Left hindlimb (tissue), 1 donor: ENCODE results near the gene CLEC7A.

Experiments used
- DNase-seq: peaks from one replicate; pipeline ENCODE4 v3.0.0-alpha.2; 2018

CLEC7A gene

DNA sequence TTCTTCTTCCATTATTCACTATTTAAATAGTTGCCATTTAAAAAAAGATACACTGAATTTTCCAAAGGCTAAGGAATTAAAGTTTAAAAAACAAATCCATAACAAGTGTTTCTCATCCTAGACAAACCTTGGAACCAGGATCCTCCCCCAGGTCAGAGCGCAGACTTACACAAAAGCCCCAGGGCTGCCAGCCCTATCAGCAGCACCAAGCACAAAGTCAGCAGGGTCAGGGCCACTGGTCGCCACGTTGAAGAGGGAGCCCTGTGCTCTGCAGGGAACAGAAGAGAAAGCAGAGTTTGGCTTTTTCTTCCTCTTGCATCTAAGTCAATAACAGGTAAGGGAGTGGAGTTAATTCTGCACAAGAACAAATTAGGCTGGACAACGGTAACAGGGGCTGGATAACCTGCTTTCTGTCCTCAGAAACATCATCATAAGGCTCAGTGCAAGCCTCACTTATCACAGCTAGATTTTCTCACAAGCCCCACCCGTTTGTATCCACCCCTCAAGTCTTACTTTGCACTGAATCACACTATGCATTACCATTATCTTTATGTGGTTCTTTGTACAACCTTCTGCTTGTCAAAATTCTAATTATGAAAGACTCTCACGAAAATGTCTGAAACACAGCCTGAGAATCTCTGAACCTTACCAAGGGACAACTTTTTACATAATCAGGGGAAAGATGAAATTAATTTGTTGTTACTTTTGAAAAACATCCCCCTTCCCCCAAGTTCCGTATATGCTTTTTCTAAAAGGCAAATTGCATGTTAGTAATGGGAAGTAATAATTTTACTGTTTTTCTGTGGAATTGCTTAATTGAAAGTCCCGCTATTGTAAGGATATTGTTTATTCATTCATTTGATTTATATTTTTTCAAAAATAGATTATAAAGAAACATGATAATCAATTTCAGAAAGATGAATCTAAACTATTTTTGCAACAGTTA is 40.8 kb downstream of the CLEC7A start:
- DNase-seq, result no peak

GRCh38 chr12:10088031-10088430 is 42.0 kb downstream of the CLEC7A start:
- DNase-seq, result no peak

DNA sequence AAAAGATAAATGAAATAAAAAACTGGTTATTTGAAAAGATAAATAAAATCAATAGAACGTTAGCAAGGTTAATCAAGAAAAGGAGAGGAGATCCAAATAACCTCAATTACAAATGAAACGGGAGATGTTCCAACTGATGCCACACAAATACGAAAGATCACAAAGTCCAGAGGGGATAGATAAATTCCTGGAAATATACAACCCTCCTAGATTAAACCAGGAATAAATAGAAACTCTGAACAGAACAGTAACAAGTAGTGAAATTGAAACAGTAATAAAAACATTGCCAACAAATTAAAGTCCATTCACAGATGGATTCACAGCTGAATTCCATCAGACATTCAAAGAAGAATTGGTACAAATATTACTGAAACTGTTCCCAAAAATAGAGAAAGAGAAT is 43.6 kb downstream of the CLEC7A start:
- no peak for DNase-seq

- no peak for DNase-seq
Observed at GRCh38 chr12:10084733-10085132, 45.3 kb downstream of the CLEC7A start.

DNA sequence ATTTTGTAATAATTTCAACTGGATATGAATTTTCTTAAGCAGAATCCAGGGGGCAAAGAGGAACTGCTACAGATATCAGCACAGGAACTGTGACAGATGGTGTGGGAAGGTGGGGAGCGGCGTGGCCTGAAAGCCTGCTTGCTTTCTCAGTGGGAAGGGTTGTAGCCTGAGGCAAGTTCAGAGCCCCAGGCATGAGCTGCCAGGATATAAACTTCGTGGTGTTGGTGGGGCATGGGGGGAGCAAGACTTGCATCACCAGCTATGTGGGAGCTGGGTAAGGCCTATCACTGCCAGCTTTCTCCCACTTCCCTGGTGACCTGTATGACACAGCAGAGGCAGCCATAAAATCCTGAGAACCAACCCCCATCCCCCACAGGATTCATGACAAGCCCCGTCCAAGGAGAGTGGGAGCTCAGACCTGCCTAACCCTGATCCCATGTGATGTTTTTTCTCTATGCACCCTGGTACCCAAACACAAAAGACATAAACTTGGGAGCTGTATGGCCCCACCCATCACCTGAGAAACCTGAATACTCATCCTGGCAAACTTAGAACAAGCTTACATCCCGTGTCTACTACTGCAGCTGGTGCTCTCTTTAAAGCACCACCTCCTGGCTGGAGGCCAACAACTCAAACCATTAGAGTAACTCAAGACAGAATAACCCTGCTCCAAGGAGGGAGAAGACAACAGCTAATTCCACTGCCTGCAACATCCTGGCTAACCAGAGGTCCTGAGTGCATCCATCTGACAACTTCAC is 47.7 kb downstream of the CLEC7A start:
- DNase-seq, result no peak

GRCh38 chr12:10075451-10075850 is 54.5 kb downstream of the CLEC7A start:
- DNase-seq, result no peak

DNA sequence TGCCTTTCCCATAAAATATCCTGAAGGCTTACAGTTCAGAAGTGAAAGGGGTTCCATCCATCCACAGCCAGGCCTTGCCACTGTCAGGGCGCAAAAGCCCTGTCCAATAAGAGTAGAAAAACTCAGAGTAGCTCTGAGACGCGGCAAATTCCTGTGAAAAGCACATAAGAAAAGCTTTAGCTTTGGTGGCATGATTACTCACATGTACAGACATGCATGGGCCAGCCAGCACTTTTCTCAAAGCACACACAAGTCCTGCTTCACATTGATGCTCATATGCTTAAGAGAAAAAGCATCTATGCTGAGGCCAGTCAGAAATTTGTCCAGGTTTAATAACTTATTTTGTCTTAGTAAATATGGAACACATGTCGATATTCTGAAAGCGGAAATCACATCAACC is 56.7 kb downstream of the CLEC7A start:
- no peak for DNase-seq

- DNase-seq, result no peak
Observed at GRCh38 chr12:10072131-10072530, 57.9 kb downstream of the CLEC7A start.

- DNase-seq, result no peak
Observed at GRCh38 chr12:10070380-10070779, 59.6 kb downstream of the CLEC7A start.

- DNase-seq, result no peak
Observed at GRCh38 chr12:10069976-10070375, 60.0 kb downstream of the CLEC7A start.

DNA sequence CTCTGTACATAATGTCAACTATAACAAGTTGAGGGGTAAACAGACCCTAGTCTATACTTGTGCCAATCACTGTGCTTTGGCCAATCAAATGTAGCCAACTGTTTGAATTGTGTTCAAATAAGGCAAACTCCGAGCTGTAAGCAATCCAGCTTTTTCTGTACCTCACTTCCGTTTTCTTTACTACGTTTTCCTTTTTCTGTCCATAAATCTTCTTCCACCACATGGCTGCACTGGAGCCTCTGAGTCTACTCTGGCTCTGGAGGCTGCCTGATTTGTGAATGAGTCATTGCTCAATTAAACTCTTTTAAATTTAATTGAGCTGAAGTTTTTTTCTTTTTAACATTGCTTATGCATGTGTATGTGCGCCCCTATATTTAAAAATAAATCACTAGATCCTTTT is 60.9 kb downstream of the CLEC7A start:
- DNase-seq, result no peak

DNA sequence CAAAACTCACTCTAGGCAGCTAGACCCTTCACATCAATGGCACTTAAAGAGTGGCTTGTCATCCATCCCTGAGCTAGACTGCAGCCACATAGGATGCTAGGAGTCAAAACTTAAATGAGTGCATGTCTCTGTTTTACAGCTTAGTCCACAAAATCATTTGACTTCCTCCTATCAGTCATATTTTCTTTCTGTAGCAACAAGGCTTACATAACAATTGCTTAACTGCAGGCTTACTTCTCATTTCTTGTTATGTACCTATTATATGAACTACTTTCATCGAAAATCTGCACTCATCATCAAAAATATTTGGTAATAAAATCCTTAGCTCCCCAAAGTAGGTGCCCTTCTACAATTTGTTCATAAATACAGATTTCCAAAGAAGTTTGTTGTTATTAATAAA is 61.4 kb downstream of the CLEC7A start:
- no peak for DNase-seq

GRCh38 chr12:10067942-10068341 is 62.1 kb downstream of the CLEC7A start:
- no peak for DNase-seq

- no peak for DNase-seq
Observed at GRCh38 chr12:10067264-10067663, 62.7 kb downstream of the CLEC7A start.
